ENCODE measurements around the gene SLC25A42.
"Not testable (repeated sequence)": the region's sequence is repeated elsewhere in the genome, so short reads cannot be mapped to it uniquely, and the experiment has no call there.

The SLC25A42 gene

DNA sequence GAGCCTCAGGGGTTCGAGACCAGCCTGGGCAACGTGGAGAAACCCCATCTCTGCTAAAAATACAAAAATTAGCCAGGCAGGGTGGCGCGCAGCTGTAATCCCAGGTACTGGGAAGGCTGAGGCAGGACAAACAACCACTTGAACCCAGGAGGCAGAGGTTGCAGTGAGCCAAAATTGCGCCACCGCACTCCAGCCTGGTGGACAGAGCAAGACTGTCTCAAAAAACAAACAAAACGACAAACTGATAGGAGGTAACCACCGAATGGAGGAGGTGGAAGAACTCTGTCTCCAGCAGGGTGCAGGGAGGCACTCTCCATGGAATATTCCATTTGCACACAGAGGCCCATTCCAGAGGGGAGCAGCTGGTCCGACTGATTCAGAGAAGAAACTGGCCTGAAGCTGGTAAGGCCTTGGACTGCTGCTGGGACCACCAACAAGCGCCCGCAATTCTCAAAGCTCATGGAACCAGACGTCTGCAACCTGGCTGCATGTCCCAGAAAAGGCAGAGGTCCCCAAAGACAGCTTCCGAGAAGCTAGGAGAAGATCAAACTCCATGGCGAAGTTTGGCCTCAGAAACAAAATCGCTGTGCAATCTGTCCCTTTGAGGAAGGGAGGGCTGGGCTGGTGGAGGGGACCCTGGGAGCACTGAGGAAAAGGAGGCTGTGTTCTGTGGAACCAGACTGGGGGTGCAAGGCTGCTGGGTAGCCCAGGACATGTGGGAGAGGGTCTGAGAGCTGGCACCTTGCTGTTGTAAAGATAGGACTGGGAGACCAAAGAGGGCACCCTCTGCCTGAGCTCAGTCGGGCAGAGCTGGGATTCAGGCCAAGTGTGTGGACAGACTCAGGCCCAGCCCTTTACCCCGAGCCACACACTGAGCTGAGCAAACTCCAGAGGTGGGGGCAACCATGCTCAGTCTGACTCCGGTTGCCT lies 35.2 kb downstream of the SLC25A42 start:
- no peak overlapping the region for H3K4me3 ChIP-seq (ENCODE audit: low read depth, low read length)
- no peak for TF ChIP-seq CTCF (IDR thresholded peaks at IDR 0.05; ENCODE audit: low read depth, low read length)

DNA sequence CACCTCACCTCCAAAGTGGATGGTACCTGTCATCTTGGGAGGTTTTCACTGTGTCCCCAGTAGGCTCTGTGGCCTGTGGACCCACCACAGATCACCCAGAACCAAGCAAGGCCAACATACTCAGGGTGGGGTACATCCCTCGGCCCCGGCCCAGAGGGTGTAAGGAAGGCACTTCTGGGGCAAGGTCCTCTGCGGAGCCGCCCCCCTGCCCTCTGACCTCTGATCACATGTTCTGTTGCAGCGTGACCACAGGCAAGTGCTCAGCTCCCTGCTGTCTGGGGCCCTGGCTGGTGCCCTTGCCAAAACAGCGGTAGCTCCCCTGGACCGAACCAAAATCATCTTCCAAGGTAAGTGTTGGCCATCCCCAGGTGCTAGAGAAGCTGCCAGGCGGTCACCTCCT lies 37.7 kb downstream of the SLC25A42 start:
- H3K4me3 ChIP-seq (ENCODE audit: low read depth, low read length) = no peak overlapping the region
- TF ChIP-seq CTCF (IDR thresholded peaks at IDR 0.05; ENCODE audit: low read depth, low read length) = no peak

GRCh38 chr19:19102566-19102965 lies 38.8 kb downstream of the SLC25A42 start:
- H3K4me3 ChIP-seq (ENCODE audit: low read depth, low read length) = not testable (repeated sequence)

DNA sequence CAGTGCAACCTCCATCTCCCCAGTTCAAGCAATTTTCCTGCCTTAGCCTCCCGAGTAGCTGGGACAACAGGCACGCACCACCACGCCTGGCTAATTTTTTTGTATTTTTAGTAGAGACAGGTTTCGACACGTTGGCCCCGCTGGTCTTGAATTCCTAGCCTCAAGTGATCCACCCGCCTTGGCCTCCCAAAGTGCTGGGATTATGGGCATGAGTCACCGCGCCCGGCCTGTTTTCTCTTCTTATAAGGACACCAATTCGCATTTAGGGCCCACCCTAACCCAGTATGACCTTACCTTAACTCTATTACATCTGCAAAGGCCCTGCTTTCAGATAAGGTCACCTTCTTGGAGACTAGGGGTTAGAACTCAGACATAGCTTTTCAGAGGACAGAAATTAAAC lies 39.4 kb downstream of the SLC25A42 start:
- no peak overlapping the region for H3K4me3 ChIP-seq (ENCODE audit: low read depth, low read length)
- no peak for TF ChIP-seq CTCF (IDR thresholded peaks at IDR 0.05; ENCODE audit: low read depth, low read length)

DNA sequence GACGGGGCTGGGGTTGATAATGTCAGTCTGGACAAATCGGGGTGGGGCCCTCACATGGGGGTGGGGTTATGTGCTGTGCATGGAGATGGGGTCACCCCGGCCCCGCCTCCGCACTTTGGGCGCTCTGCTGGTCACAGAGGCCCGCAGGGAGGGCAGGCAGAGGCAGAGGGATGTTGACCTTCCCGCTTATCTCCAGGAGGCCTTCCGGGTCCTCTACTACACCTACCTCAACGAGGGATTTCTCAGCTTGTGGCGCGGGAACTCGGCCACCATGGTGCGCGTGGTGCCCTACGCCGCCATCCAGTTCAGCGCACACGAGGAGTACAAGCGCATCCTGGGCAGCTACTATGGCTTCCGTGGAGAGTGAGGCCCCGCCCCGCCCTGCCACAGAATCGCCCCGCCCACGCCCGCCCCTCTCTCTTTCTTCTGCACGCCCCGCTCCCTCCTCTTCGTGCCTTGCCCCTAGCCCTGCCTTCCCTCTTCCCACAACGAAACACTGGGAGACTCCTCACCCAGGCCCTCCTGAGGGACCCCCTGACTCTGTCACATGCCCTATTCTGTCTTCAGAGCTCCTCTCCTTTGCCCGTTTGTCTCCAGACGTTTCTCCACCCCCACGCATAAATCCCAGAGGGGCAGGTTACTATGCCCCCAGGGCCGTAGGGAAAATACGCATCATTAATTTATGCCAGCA lies 41.7 kb downstream of the SLC25A42 start:
- TF ChIP-seq CTCF (IDR thresholded peaks at IDR 0.05; ENCODE audit: low read depth, low read length) = no peak
- no peak overlapping the region for H3K4me3 ChIP-seq (ENCODE audit: low read depth, low read length)

DNA sequence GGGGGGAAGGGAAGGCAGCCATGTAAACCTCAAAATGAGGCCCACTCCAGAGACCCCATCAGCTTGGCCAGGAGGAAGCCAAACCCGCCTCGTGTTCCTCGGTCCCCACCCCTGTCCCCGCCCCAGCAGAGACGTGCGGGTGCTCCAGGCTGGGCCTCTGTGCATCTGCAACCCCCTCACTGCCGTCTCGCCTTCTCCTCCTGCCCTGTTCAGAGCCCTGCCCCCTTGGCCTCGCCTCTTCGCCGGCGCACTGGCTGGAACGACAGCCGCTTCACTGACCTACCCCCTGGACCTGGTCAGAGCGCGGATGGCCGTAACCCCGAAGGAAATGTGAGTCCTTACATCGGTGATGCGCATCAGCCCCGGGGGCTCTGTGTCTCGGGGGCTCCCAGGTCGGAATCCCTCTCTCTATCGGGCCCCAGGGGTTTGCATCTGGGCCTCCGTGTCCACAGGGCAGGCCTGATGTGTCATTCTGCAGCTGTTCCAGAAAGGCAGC lies 42.3 kb downstream of the SLC25A42 start:
- H3K4me3 ChIP-seq (ENCODE audit: low read depth, low read length) = no peak overlapping the region
- TF ChIP-seq CTCF (IDR thresholded peaks at IDR 0.05; ENCODE audit: low read depth, low read length) = no peak

DNA sequence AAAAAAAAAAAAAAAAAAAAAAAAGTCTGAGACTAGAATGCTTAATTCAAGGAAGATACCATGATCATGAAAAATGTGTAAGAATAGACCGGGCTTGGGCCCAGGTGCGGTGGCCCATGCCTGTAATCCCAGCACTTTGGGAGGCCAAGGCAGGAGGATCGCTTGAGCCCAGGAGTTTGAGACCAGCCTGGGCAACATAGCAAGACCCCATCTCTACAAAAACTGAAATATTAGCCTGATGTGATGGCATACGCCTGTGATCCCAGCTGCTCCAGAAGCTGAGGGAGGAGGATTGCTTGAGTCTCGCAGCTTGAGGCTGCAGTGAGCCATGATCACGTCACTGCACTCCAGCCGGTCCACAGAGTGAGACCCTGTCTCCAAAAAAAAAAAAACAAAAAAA lies 43.1 kb downstream of the SLC25A42 start:
- H3K4me3 ChIP-seq (ENCODE audit: low read depth, low read length) = not testable (repeated sequence)

GRCh38 chr19:19107654-19108053 lies 43.9 kb downstream of the SLC25A42 start:
- H3K4me3 ChIP-seq (ENCODE audit: low read depth, low read length) = no peak overlapping the region
- TF ChIP-seq CTCF (IDR thresholded peaks at IDR 0.05; ENCODE audit: low read depth, low read length) = no peak

All from WI38 (cell line).